NCI-H1092 (cell line): ENCODE results near the gene ANKS1A.
"Not testable (repeated sequence)": the region's sequence is repeated elsewhere in the genome, so short reads cannot be mapped to it uniquely, and the experiment has no call there.

Experiments
- DNase-seq: peaks from one replicate; lab custom pipeline; 2025; lab: John Stamatoyannopoulos, UW

The ANKS1A gene

DNA sequence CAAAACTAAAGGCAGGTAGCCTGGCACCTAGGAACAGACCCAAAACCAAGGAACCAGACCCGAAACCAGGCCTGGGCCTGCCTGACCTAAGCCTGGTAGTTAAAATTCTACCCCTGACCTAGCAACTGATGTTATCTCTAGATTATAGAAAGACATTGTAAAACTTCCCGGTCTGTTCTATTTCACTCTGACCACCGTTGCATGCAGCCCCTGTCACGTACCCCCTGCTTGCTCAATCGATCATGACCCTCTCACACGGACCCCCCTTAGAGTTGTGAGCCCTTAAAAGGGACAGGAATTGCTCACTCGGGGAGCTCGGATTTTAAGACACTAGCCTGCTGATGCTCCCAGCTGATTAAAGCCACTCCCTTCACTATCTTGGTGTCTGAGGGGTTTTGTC lies 109.4 kb downstream of the ANKS1A start:
- not testable (repeated sequence) for DNase-seq

GRCh38 chr6:34999153-34999552 lies 110.1 kb downstream of the ANKS1A start:
- DNase-seq, result not testable (repeated sequence)

DNA sequence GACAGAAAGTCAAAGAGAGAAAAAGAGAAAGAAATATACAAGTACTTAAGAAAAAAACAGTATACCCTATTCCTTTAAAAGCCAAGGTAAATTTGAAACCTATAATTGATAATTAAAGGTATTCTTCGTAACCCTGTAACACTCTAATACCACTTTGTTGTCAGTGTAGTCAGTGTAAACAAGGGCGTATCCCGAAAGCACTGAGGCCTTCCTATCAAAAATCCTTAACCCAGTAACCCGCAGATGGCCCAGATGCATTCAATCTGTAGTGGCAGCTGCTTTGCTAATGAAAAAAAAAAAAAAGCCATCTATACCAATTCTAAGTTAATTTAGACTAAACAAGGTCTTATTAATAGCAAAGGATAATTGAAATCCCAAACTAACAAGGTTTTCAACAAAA lies 110.9 kb downstream of the ANKS1A start:
- not testable (repeated sequence) for DNase-seq

GRCh38 chr6:35001349-35001748 lies 112.3 kb downstream of the ANKS1A start:
- not testable (repeated sequence) for DNase-seq

GRCh38 chr6:35003886-35004530 lies 115.0 kb downstream of the ANKS1A start:
- not testable (repeated sequence) for DNase-seq

- no peak for DNase-seq
These were observed 118.0 kb downstream of the ANKS1A start for GRCh38 chr6:35007016-35007415.

- no peak for DNase-seq
These were observed 119.8 kb downstream of the ANKS1A start for GRCh38 chr6:35008858-35009257.

- DNase-seq, result no peak
These were observed 122.3 kb downstream of the ANKS1A start for GRCh38 chr6:35011096-35012041.

DNA sequence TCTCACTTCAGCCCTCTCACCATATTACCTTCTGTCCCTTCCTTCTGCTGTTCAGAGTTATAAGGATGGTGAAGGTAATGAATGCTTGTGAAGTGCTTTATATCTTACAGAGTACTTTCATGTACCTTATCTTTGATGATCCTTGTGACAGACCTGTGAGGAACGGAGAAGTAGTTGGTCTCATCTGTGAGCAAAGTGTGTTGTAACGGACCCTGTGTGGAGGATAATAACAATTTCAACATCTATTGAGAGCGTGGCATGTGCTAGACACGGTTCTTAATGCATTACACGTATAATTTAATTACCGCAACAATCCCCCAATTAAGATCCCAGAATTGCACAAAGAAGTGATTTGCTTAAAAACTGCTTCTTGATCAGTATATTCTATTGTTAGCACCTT lies 124.6 kb downstream of the ANKS1A start:
- no peak for DNase-seq

- DNase-seq, result no peak
These were observed 125.3 kb downstream of the ANKS1A start for GRCh38 chr6:35014341-35014740.

DNA sequence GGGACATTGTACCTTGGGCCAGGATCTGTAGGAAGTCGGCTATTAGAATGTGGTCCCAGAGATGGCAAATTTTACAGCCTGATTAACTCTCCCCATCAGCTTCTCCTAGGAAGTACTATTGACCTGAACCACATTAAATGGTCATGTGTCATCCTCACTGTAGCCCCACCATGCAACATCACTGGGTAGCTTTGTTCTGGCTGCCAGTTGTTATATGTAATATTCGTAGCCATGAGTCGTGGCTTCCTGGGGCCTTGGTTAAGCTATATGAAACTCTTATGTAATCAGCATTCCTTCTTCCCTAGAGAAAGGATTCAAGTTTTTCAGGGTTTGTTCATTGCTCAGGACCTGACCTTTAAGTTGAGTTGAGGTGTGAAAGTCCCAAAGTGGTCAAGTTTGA lies 125.7 kb downstream of the ANKS1A start:
- DNase-seq, result no peak

GRCh38 chr6:35015476-35015875 lies 126.4 kb downstream of the ANKS1A start:
- no peak for DNase-seq

- DNase-seq, result no peak
These were observed 126.9 kb downstream of the ANKS1A start for GRCh38 chr6:35015996-35016395.

- DNase-seq, result no peak
These were observed 127.7 kb downstream of the ANKS1A start for GRCh38 chr6:35016502-35017321.

GRCh38 chr6:35017411-35018181 lies 128.5 kb downstream of the ANKS1A start:
- DNase-seq, result no peak

DNA sequence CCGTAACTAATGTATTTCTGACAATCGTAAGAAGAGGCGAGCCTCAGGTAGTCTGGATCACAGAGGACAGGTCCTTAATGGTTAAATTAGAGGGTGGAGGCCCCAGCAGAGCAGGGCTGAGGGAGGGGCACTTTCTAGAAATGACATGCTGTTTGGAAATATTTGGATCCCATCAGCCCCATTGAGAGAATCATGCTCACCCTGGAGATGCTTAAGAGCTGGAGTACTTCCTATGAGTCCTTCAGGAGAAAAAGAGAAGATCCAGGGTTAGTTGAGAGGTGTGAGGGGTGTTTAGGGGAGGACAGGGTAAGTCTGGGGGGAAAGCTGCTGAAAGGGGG lies 129.1 kb downstream of the ANKS1A start:
- DNase-seq, result no peak

- no peak for DNase-seq
These were observed 129.7 kb downstream of the ANKS1A start for GRCh38 chr6:35018746-35019145.

- DNase-seq, result no peak
These were observed 130.1 kb downstream of the ANKS1A start for GRCh38 chr6:35019171-35019570.

DNA sequence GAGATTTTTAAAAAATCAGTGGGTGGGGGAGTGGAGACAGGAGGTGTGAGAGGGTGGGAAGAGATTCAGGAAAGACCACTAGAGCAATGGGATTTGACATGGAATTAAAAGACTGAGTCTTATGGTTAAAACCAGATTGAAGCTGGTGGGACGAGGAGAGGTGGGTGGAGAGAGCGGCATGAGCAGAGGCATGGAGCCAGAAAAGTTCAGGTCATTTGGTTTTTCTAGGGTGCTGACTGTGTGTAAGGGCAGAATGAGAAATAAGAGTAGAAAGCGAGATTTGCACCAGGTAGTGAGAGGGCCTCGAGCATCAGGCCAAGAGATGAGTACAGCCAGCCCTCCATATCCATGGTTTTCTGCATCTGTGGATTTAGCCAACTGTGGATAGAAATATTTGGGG lies 130.8 kb downstream of the ANKS1A start:
- DNase-seq, result no peak

- no peak for DNase-seq
These were observed 131.9 kb downstream of the ANKS1A start for GRCh38 chr6:35021004-35021403.

DNA sequence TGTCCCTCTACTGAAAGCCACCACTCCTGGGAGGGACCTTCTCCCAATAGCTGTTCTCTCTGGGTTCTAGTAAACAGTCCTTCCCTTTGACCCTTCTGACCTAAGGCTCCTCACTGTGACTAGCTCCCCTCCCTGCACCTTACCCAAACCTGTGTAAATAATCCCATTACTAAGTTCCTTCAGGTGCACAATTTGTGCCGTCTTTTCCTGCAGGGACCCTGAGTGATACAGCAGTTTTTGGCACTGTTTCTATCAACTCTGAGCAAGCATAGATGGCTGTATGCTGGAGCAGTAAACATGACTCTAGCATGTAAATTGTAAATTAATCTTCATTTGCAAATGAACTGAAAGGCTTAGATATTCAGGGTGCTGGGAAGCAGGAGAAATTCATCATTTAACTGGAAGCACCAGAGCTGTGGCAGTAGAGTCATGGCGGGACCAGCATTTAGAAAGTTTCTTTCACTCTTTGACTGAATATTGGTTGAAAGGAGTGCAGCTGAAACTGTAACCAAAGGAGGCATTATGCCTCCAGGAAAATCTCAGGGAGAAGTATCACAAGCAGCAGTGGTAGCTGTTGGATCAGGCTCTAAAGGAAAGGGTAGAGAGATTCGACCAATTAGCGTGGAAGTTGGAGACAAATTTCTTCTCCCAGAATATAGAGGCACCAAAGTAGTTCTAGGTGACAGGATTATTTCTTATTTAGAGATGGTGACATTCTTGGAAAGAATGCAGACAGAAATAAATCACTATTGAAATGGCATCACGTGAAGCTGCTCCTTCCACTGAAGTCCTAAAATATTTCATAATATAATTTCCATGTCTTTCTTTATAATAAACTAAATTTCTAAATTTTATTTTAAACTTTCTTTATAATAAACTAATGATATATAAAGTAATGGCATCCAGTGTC lies 134.3 kb downstream of the ANKS1A start:
- no peak for DNase-seq
